OCI-LY7 (cell line): ENCODE data around the gene ACVR2A.

Experiments
- EZH2phosphoT487 ChIP-seq: fragments of 200-600 bp; sonication (generic); IDR thresholded peaks from 2 replicates; pipeline ENCODE4 v1.6.1; 2018; ENCODE audit warnings: low read depth, borderline replicate concordance, mild to moderate bottlenecking, mixed run types, antibody characterized with exemption, low read length, moderate library complexity, mixed read lengths
- TF ChIP-seq, protein P1 (sequence below): fragments of 200-600 bp; sonication (generic); conservative IDR thresholded peaks from 2 replicates; pipeline ENCODE4 v1.5.1; 2014; ENCODE audit warnings: mild to moderate bottlenecking, antibody characterized with exemption, low read length, moderate library complexity, mixed read lengths

DNA sequence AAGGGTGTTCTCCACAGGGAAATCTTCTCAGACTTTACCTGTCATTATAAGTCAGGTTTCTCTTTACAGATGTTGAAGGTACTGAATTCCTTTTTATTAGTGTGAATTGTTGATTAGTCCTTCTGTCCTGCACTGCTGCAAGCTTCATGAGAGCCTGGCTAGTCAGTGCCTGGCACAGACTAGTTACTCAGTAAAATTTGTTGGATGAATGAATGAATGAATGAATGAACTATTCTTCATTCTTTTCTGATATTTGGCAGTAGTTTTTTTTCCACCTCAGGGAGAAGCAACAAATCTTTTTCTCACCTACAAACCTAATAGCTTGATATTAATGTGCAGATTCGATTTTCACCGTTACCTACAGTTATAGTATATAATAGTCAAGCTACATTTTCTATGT is 64.3 kb downstream of the ACVR2A start:
- TF ChIP-seq, protein P1, sequence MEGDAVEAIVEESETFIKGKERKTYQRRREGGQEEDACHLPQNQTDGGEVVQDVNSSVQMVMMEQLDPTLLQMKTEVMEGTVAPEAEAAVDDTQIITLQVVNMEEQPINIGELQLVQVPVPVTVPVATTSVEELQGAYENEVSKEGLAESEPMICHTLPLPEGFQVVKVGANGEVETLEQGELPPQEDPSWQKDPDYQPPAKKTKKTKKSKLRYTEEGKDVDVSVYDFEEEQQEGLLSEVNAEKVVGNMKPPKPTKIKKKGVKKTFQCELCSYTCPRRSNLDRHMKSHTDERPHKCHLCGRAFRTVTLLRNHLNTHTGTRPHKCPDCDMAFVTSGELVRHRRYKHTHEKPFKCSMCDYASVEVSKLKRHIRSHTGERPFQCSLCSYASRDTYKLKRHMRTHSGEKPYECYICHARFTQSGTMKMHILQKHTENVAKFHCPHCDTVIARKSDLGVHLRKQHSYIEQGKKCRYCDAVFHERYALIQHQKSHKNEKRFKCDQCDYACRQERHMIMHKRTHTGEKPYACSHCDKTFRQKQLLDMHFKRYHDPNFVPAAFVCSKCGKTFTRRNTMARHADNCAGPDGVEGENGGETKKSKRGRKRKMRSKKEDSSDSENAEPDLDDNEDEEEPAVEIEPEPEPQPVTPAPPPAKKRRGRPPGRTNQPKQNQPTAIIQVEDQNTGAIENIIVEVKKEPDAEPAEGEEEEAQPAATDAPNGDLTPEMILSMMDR = no peak
- no peak for TF ChIP-seq EZH2phosphoT487
